Cardiac fibroblast (primary cell): ENCODE results near the gene PDZD2.

Source experiments
- DNase-seq, 2 donors: peaks; one replicate each; pipeline versions ENCODE4 v3.0.0 to v3.0.0-alpha.2; 2010; ENCODE audit warnings: low read depth in 2 of 2
- H3K4me3 ChIP-seq, 2 donors: replicated peaks in 1 of 2; 1 replicate in 1 of 2; 2 replicates in 1 of 2; pipeline ENCODE4 v1.5.1; 2011; ENCODE audit warnings: low read depth in 2 of 2, low read length in 2 of 2, mild to moderate bottlenecking in 2 of 2, moderate library complexity in 1 of 2
- TF ChIP-seq, protein P1 (sequence below): IDR thresholded peaks from one replicate; pipeline ENCODE4 v1.5.1; 2011; ENCODE audit warnings: low read depth, mild to moderate bottlenecking, low read length, inconsistent platforms

PDZD2 gene

GRCh38 chr5:31987985-31988710, 349.2 kb downstream of the PDZD2 start:
- H3K4me3 ChIP-seq: no peak overlapping the region
- TF ChIP-seq, protein P1, sequence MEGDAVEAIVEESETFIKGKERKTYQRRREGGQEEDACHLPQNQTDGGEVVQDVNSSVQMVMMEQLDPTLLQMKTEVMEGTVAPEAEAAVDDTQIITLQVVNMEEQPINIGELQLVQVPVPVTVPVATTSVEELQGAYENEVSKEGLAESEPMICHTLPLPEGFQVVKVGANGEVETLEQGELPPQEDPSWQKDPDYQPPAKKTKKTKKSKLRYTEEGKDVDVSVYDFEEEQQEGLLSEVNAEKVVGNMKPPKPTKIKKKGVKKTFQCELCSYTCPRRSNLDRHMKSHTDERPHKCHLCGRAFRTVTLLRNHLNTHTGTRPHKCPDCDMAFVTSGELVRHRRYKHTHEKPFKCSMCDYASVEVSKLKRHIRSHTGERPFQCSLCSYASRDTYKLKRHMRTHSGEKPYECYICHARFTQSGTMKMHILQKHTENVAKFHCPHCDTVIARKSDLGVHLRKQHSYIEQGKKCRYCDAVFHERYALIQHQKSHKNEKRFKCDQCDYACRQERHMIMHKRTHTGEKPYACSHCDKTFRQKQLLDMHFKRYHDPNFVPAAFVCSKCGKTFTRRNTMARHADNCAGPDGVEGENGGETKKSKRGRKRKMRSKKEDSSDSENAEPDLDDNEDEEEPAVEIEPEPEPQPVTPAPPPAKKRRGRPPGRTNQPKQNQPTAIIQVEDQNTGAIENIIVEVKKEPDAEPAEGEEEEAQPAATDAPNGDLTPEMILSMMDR: no peak
- DNase-seq: peak; percentile 86 to 99

DNA sequence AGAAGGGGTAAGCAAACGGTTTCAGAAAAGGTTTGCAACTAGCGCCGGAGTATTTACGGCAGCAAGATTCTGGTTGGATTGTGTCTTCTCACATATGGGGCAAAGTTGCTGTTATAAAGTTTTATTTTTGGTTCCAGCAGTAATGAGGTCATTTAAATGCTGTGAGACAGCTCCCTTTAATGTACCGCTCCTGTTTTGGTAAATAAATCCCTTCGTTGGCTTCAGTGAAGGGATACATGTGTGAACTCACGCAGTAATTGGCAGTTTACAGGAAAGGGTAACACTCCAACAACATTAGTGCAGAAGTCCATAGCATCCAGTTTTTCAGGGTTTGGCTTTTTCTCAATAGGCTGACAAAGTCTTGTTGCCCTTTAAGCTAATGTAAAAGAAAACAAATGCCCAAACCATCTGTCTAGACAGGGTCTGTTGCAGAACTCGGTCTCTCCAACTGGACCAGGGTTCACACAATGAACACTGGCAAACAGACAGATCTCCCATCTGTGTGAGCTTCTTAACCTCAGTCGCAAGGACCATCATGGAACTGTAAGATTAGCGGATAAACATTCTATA, 351.2 kb downstream of the PDZD2 start:
- peak in 1 of 2 donors; percentile 12 for DNase-seq
- no peak overlapping the region for H3K4me3 ChIP-seq
- TF ChIP-seq, protein P1: no peak

DNA sequence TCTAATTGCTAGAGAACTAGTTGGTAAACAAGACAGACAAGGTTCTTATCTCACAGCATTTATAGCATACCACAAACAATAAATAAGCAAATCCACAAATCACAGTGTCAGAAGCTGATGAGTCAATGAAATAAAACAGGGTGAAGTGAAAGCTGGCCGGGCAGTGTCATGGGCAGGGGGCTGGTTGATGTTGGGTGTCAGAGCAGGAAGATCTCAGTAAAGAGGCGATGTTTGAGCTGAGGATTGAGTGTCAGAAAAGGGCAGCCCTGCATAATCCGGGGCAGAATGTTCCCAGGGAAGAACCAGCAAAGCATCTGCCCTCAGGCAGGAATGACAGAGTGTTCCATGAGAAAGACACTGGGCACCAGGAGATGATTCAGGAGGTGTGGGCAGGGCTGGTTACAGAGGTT, 351.8 kb downstream of the PDZD2 start:
- TF ChIP-seq, protein P1: no peak
- H3K4me3 ChIP-seq: no peak overlapping the region
- DNase-seq: no peak

- H3K4me3 ChIP-seq: no peak overlapping the region
- TF ChIP-seq, protein P1: no peak
- DNase-seq: no peak
Observed at GRCh38 chr5:31992377-31992776, 353.4 kb downstream of the PDZD2 start.

DNA sequence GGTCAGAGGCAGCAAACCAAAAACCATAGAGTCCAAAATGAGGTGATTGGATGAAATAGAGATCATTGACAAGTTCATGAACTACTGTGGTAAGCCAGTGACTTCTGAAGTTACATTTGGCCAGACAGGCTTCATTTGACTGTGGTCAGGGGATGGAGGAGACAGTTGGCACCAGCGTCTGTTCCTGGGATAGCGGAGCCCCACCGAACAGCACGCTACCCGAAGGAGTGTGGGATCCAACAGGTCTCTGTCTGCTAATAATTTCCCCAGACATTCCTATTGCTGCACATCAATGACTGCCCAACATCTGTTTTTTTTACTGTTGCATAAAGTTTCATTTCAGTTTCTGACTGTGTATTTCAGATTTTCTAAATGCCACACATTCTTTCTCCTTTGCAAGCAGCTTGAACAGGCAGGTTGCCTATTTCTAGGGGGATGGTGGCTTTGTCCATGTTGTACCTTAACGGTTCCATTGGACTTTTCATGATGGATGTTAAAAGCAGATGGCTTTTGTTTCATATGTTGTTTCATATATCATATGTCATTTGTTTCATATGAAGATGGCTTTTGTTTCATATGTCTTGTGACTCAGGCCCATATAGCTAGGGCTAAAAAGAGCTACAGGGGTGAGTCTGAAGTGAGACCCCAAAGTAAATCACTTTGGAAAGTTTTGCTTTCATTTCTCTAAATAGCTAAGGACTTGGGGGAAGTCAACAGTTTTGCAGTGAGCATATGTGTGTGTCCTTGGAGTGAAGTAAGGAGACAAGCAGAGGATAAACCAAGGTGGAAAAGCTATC, 354.4 kb downstream of the PDZD2 start:
- TF ChIP-seq, protein P1: no peak
- DNase-seq: peak; percentile 39 to 78
- H3K4me3 ChIP-seq: no peak overlapping the region

- TF ChIP-seq, protein P1: no peak
- H3K4me3 ChIP-seq: no peak overlapping the region
- DNase-seq: no peak
Observed at GRCh38 chr5:31995006-31995405, 356.1 kb downstream of the PDZD2 start.
